WTC11 (cell line): ENCODE data around the gene XIRP1. TPM values are rescaled to one million over a fixed set of nuclear protein-coding genes. Genes with fewer than 3 reads are reported as not detected.

Source experiments
- ATAC-seq: fragments of 200-7000 bp; cut with Tn5 transposase; 2 replicates; pipeline ENCODE4 v1.10.0; 2021; ENCODE audit warnings: mild to moderate bottlenecking, moderate library complexity
- CTCF ChIA-PET: fragments of 300-600 bp; sonication (Branson Sonifier 250); formaldehyde crosslinking; loops from one replicate; lab custom pipeline; 2021; ENCODE audit warnings: antibody characterized with exemption; lab: Charles Lee
- POLR2A ChIA-PET: fragments of 350-600 bp; sonication (Branson Sonifier 250); formaldehyde crosslinking; loops from one replicate; lab custom pipeline; 2021; ENCODE audit warnings: antibody characterized with exemption; lab: Charles Lee
- DNase-seq: peaks from one replicate; pipeline ENCODE4 v3.0.0; 2021; ENCODE audit warnings: low spot score
- H3K27ac Mint-ChIP-seq: 2 replicates; pipeline ENCODE4 v1.8.0; 2021; ENCODE audit warnings: mixed read lengths
- H3K27me3 Mint-ChIP-seq: 2 replicates; pipeline ENCODE4 v1.8.0; 2021; ENCODE audit warnings: low read depth, mild to moderate bottlenecking, moderate library complexity, mixed read lengths
- H3K36me3 Mint-ChIP-seq: 2 replicates; pipeline ENCODE4 v1.8.0; 2021; ENCODE audit warnings: mixed read lengths
- H3K4me1 Mint-ChIP-seq: 2 replicates; pipeline ENCODE4 v1.8.0; 2022; ENCODE audit warnings: mixed read lengths
- H3K4me3 Mint-ChIP-seq: 2 replicates; pipeline ENCODE4 v1.8.0; 2021; ENCODE audit warnings: mild to moderate bottlenecking, moderate library complexity, mixed read lengths
- H3K9me3 Mint-ChIP-seq: 2 replicates; pipeline ENCODE4 v1.8.0; 2021; ENCODE audit warnings: mixed read lengths
- FOXP1 ChIP-seq: sonication (generic); formaldehyde crosslinking; IDR thresholded peaks from 2 replicates; pipeline ENCODE4 v1.8.0; 2022; ENCODE audit warnings: missing genetic modification reagents, mild to moderate bottlenecking, moderate library complexity, borderline replicate concordance
- HMGA2 ChIP-seq: fragments of 250-450 bp; sonication (Bioruptor Pico); IDR thresholded peaks from 2 replicates; pipeline ENCODE4 v1.4.0; 2021; ENCODE audit warnings: mild to moderate bottlenecking, moderate library complexity
- KAT7 ChIP-seq: sonication (generic); formaldehyde crosslinking; IDR thresholded peaks from 2 replicates; pipeline ENCODE4 v1.8.1; 2023; ENCODE audit warnings: missing genetic modification reagents, mild to moderate bottlenecking, borderline replicate concordance
- MYBL2 ChIP-seq: sonication (generic); formaldehyde crosslinking; IDR thresholded peaks from 2 replicates; pipeline ENCODE4 v1.8.1; 2023; ENCODE audit warnings: mild to moderate bottlenecking, moderate library complexity, missing genetic modification reagents
- NR3C1 ChIP-seq: sonication (generic); formaldehyde crosslinking; conservative IDR thresholded peaks from 2 replicates; pipeline ENCODE4 v1.8.1; 2023; ENCODE audit warnings: low read depth, mild to moderate bottlenecking, missing genetic modification reagents
- ZNF121 ChIP-seq: sonication (generic); formaldehyde crosslinking; IDR thresholded peaks from 2 replicates; pipeline ENCODE4 v1.8.0; 2023; ENCODE audit warnings: missing genetic modification reagents
- ZNF219 ChIP-seq: sonication (generic); formaldehyde crosslinking; IDR thresholded peaks from 2 replicates; pipeline ENCODE4 v1.8.0; 2023; ENCODE audit warnings: missing genetic modification reagents, mild to moderate bottlenecking, borderline replicate concordance
- ZNF263 ChIP-seq: sonication (generic); formaldehyde crosslinking; IDR thresholded peaks from 2 replicates; pipeline ENCODE4 v1.8.1; 2022; ENCODE audit warnings: low read depth, mild to moderate bottlenecking, moderate library complexity, missing genetic modification reagents
- total RNA-seq: library from RNA; stranded (reverse); gene quantifications from 3 replicates; pipeline ENCODE4 v1.2.3, GENCODE V29; 2021
- TF ChIP-seq, protein P1 (sequence below): sonication (generic); formaldehyde crosslinking; IDR thresholded peaks from 2 replicates; pipeline ENCODE4 v1.8.1; 2022; ENCODE audit warnings: mild to moderate bottlenecking, moderate library complexity, missing genetic modification reagents
- TF ChIP-seq, protein P2 (sequence below): sonication (generic); formaldehyde crosslinking; IDR thresholded peaks from 2 replicates; pipeline ENCODE4 v1.8.0; 2023; ENCODE audit warnings: missing genetic modification reagents, mild to moderate bottlenecking, borderline replicate concordance
- TF ChIP-seq, protein P3 (sequence below): fragments of 250-450 bp; sonication (Bioruptor Pico); conservative IDR thresholded peaks from 2 replicates; pipeline ENCODE4 v1.9.0; 2021; ENCODE audit warnings: mild to moderate bottlenecking
- TF ChIP-seq, protein P4 (sequence below): sonication (generic); formaldehyde crosslinking; IDR thresholded peaks from 2 replicates; pipeline ENCODE4 v1.8.1; 2023; ENCODE audit warnings: mild to moderate bottlenecking, missing genetic modification reagents

The XIRP1 gene
- total RNA-seq, 1 experiment from 2014 or later: not detected

DNA sequence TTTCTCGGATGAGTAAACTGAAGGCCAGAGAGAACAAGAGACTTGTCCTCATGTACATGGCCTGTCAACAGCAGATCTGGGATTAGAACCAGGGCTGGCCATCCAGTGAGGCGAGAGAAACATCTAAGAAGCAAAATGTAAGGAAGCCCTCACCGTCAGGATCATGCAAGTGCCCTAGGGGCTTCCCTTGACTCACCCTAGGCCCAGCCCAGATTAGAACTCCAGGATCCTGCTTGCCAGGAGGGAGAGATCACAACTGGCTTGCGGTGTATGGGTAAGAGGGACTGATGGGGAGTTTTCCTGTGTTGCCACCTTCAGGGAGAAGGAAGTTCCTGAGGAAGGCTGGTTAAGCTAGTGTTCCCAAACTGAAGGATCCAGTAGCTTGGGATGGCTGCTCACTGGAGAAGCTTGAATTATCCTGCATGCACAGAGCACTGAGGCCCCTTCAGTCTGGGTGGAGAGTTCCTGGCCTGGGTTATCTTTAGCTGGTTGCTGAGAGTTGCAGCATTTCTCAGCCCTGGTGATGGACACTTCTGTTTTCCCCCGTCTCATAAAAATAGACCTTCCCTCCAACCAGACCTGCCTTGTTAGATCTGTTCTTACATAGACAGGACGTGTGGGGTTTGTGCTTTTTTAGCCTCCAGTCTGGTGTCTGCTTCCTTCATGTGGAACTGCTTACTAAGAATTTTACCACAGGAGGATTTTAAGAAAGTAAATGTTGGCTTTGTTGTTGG, 28.2 kb upstream of the XIRP1 start:
- CTCF ChIA-PET: interaction anchor here (0.5 to 1.3 kb wide), 4 partner anchors 53 to 237 kb away, joined by 3 to 4 read pairs (median 3); no protein-coding TSS in a partner anchor

DNA sequence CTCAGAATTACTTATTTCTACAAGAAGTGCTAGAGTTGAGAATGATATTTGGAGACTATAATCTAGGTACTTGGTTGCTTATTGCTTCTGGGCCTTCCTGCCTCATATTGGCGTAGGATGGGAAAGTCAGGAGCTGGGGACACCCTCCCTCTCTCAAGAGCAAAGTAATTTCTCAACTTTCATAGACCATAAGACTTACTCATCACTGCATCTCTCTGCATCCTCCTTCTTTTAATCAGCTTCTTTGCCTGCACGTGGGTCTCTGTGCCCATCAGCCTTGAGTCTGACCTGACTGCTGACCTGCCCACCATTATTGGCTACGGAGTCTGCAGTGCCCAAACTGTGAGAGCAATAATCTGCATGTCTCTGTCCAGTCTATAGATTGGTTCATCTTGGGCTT, 27.3 kb upstream of the XIRP1 start:
- ChIA-PET CTCF (interaction anchor here (1.2 to 1.3 kb wide), 2 partner anchors 54 to 68 kb away, joined by 3 to 4 read pairs; no protein-coding TSS in a partner anchor), POLR2A (no interaction called here)
- peaks cover 3% of the 10 kb centered on the region; the same call in 1 of the 2 replicates for H3K27me3 Mint-ChIP-seq
- DNase-seq: no peak
- H3K4me3 Mint-ChIP-seq: no peak overlapping the region
- no peak overlapping the region for H3K27ac Mint-ChIP-seq
- H3K4me1 Mint-ChIP-seq: no peaks in the 10 kb centered on the region
- ATAC-seq: no peak
- H3K9me3 Mint-ChIP-seq: no peaks in the 10 kb centered on the region; the same call in 1 of the 2 replicates
- H3K36me3 Mint-ChIP-seq: no peaks in the 10 kb centered on the region
- TF ChIP-seq ZNF219 (CRISPR knock-in tag) (no peak), ZNF121 (CRISPR knock-in tag) (no peak), KAT7 (CRISPR knock-in tag) (no peak), ZNF263 (no peak), MYBL2 (no peak)
- TF ChIP-seq, all 79 proteins: peak for 0

More for the DNA sequence above, 28.2 kb upstream of the XIRP1 start:
- H3K27me3 Mint-ChIP-seq: peaks cover 3% of the 10 kb centered on the region; the same call in 1 of the 2 replicates
- POLR2A ChIA-PET: no interaction called here
- no peak overlapping the region for H3K27ac Mint-ChIP-seq
- DNase-seq: no peak
- no peaks in the 10 kb centered on the region for H3K36me3 Mint-ChIP-seq
- TF ChIP-seq, protein P1, sequence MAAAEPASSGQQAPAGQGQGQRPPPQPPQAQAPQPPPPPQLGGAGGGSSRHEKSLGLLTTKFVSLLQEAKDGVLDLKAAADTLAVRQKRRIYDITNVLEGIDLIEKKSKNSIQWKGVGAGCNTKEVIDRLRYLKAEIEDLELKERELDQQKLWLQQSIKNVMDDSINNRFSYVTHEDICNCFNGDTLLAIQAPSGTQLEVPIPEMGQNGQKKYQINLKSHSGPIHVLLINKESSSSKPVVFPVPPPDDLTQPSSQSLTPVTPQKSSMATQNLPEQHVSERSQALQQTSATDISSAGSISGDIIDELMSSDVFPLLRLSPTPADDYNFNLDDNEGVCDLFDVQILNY (CRISPR knock-in tag): no peak
- TF ChIP-seq, protein P2, sequence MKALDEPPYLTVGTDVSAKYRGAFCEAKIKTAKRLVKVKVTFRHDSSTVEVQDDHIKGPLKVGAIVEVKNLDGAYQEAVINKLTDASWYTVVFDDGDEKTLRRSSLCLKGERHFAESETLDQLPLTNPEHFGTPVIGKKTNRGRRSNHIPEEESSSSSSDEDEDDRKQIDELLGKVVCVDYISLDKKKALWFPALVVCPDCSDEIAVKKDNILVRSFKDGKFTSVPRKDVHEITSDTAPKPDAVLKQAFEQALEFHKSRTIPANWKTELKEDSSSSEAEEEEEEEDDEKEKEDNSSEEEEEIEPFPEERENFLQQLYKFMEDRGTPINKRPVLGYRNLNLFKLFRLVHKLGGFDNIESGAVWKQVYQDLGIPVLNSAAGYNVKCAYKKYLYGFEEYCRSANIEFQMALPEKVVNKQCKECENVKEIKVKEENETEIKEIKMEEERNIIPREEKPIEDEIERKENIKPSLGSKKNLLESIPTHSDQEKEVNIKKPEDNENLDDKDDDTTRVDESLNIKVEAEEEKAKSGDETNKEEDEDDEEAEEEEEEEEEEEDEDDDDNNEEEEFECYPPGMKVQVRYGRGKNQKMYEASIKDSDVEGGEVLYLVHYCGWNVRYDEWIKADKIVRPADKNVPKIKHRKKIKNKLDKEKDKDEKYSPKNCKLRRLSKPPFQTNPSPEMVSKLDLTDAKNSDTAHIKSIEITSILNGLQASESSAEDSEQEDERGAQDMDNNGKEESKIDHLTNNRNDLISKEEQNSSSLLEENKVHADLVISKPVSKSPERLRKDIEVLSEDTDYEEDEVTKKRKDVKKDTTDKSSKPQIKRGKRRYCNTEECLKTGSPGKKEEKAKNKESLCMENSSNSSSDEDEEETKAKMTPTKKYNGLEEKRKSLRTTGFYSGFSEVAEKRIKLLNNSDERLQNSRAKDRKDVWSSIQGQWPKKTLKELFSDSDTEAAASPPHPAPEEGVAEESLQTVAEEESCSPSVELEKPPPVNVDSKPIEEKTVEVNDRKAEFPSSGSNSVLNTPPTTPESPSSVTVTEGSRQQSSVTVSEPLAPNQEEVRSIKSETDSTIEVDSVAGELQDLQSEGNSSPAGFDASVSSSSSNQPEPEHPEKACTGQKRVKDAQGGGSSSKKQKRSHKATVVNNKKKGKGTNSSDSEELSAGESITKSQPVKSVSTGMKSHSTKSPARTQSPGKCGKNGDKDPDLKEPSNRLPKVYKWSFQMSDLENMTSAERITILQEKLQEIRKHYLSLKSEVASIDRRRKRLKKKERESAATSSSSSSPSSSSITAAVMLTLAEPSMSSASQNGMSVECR: no peak
- TF ChIP-seq FOXP1 (no peak), HMGA2 (CRISPR knock-in tag) (no peak), NR3C1 (no peak)
- TF ChIP-seq, protein P3, sequence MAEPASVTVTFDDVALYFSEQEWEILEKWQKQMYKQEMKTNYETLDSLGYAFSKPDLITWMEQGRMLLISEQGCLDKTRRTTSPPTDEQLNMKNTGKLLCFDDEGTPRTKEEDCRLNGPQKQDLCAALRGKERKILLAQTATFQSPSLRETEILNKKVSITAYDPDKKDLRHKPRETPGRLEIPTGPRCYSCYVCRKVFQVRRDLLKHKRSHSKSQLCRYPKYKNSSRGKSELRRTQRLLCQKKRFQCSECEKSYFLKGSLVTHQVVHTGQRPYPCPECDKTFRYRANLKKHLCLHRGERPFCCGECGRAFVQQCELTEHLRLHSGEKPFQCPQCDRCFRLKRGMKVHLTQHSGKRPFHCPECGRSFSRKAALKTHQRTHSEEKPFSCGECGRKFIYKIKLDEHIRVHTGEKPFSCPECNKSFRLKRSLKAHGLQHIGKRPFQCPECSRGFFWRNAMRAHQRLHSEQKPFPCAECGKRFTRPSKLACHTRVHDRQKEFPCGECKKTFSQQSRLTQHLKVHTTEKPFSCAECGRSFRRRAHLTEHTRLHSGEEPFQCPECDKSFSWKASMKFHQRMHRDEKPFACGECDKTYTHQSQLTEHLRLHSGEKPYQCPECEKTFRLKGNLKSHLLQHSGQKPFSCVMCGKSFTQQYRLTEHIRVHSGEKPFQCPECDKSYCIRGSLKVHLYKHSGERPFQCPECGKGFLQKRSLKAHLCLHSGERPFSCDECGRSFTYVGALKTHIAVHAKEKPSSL: no peak
- TF ChIP-seq, protein P4, sequence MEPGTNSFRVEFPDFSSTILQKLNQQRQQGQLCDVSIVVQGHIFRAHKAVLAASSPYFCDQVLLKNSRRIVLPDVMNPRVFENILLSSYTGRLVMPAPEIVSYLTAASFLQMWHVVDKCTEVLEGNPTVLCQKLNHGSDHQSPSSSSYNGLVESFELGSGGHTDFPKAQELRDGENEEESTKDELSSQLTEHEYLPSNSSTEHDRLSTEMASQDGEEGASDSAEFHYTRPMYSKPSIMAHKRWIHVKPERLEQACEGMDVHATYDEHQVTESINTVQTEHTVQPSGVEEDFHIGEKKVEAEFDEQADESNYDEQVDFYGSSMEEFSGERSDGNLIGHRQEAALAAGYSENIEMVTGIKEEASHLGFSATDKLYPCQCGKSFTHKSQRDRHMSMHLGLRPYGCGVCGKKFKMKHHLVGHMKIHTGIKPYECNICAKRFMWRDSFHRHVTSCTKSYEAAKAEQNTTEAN: no peak
- H3K4me3 Mint-ChIP-seq: no peak overlapping the region
- H3K9me3 Mint-ChIP-seq: no peaks in the 10 kb centered on the region; the same call in none of the 2 replicates
- no peak for ATAC-seq
- H3K4me1 Mint-ChIP-seq: no peaks in the 10 kb centered on the region
